ENCODE measurements around the gene OTULIN. TPM values are rescaled to one million over a fixed set of nuclear protein-coding genes. Genes with fewer than 3 reads are reported as not detected.
A peak's percentile ranks its signal among the peaks of the same experiment; 100 is the strongest.

The OTULIN gene
- total and polyA plus RNA-seq, 11 donors: 7.6 to 42.0 (median 27.1) TPM

GRCh38 chr5:14699159-14699558 is 34.6 kb downstream of the OTULIN start:
- ATAC-seq (no peak), DNase-seq (no peak)
- intact Hi-C loops (cut with DNase I): no loop called here
- peak overlapping the region in 1 of 12 donors; percentile 30 for H3K27ac ChIP-seq
- H3K4me3 ChIP-seq: no peak overlapping the region
- peaks cover 0 to 52% (median 20%) of the 10 kb centered on the region in 12 donors for H3K4me1 ChIP-seq
- no peaks in the 10 kb centered on the region for H3K9me3 ChIP-seq
- WGBS, 4 donors: 96 to 100% (median 97%) methylated on average over 2 of the region's 2 CpGs
- no peaks in the 10 kb centered on the region for H3K27me3 ChIP-seq
- no peak for TF ChIP-seq CTCF (IDR thresholded peaks at IDR 0.05)
- no peak for TF ChIP-seq POLR2A (IDR thresholded peaks at IDR 0.05)
- H3K36me3 ChIP-seq: peaks cover 0 to 75% (median 59%) of the 10 kb centered on the region in 9 donors

GRCh38 chr5:14699807-14700400 is 35.4 kb downstream of the OTULIN start:
- no peaks in the 10 kb centered on the region for H3K9me3 ChIP-seq
- H3K36me3 ChIP-seq: peaks cover 0 to 75% (median 55%) of the 10 kb centered on the region in 9 donors
- WGBS, 4 donors: 80 to 87% (median 84%) methylated on average over 8 of the region's 8 CpGs
- DNase-seq (no peak), ATAC-seq (no peak)
- TF ChIP-seq CTCF (IDR thresholded peaks at IDR 0.05) (no peak), POLR2A (IDR thresholded peaks at IDR 0.05) (no peak)
- H3K27ac ChIP-seq: peak overlapping the region in 4 of 12 donors; percentile 3 to 72 (median 38)
- no peak overlapping the region for H3K4me3 ChIP-seq
- intact Hi-C loops (cut with DNase I): no loop called here
- no peaks in the 10 kb centered on the region for H3K27me3 ChIP-seq
- peaks cover 0 to 52% (median 20%) of the 10 kb centered on the region in 12 donors for H3K4me1 ChIP-seq

- intact Hi-C loops (cut with DNase I): no loop called here
- Histone ChIP-seq H3K4me1 (peaks cover 0 to 52% (median 20%) of the 10 kb centered on the region in 12 donors), H3K27me3 (no peaks in the 10 kb centered on the region), H3K9me3 (no peaks in the 10 kb centered on the region), H3K4me3 (no peak overlapping the region), H3K27ac (peak overlapping the region in 11 of 12 donors; percentile 0 to 72 (median 50)), H3K36me3 (peaks cover 0 to 75% (median 55%) of the 10 kb centered on the region in 9 donors)
- ATAC-seq (peak; percentile 67 to 77 (median 75)), DNase-seq (peak in 1 of 5 donors; percentile 40)
- WGBS, 4 donors: 48 to 52% (median 48%) methylated on average over 13 of the region's 13 CpGs
- no peak for TF ChIP-seq POLR2A (IDR thresholded peaks at IDR 0.05)
- no peak for TF ChIP-seq CTCF (IDR thresholded peaks at IDR 0.05)
These were observed 36.2 kb downstream of the OTULIN start for GRCh38 chr5:14700478-14701436.

GRCh38 chr5:14701556-14701955 is 37.0 kb downstream of the OTULIN start:
- Histone ChIP-seq H3K27ac (peak overlapping the region in 6 of 12 donors; percentile 32 to 72 (median 58)), H3K36me3 (peaks cover 0 to 75% (median 52%) of the 10 kb centered on the region in 9 donors), H3K27me3 (no peaks in the 10 kb centered on the region), H3K4me1 (peaks cover 0 to 57% (median 25%) of the 10 kb centered on the region in 12 donors), H3K4me3 (no peak overlapping the region), H3K9me3 (no peaks in the 10 kb centered on the region)
- intact Hi-C loops (cut with DNase I): no loop called here
- no peak for DNase-seq
- 94 to 98% (median 97%) methylated on average over 10 of the region's 10 CpGs for WGBS, 4 donors
- no peak for TF ChIP-seq CTCF (IDR thresholded peaks at IDR 0.05)
- no peak for TF ChIP-seq POLR2A (IDR thresholded peaks at IDR 0.05)
- no peak for ATAC-seq
